Head of caudate nucleus (tissue), 42 donors: ENCODE results near the gene RHOJ.
A peak's percentile ranks its signal among the peaks of the same experiment; 100 is the strongest.
"Not testable (repeated sequence)": the region's sequence is repeated elsewhere in the genome, so short reads cannot be mapped to it uniquely, and the experiment has no call there.

ENCODE experiments used
- DNase-seq, 42 donors: peaks; one replicate each; pipeline versions ENCODE4 v3.0.0 to v3.0.0-alpha.2; 2020 to 2021; ENCODE audit warnings: mixed read lengths in 7 of 42
- intact Hi-C: fragments of 100-400 bp; cut with DNase I; formaldehyde crosslinking; loops from one replicate; pipeline ENCODE4 v1.15.0; 2022

RHOJ gene

DNA sequence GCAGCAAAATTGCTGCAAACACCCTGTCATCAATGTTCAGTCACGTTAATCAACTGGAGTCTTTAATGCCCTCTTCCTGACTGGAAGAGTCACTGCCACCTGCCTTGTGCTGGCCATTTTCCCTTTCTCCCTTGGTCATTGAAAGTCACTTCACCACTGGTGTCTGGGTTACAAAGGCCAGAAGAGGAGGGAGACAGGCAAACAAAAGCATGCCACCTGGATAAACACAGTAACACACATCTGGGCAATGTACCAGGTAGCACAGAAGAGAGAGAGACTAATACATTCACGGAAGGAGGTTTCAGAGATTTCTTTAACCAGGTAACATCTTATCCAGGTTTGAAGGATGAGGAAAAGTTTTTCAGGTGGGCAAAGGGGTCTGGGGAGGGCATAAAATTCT lies 81.8 kb downstream of the RHOJ start:
- intact Hi-C loops, result no loop called here

DNA sequence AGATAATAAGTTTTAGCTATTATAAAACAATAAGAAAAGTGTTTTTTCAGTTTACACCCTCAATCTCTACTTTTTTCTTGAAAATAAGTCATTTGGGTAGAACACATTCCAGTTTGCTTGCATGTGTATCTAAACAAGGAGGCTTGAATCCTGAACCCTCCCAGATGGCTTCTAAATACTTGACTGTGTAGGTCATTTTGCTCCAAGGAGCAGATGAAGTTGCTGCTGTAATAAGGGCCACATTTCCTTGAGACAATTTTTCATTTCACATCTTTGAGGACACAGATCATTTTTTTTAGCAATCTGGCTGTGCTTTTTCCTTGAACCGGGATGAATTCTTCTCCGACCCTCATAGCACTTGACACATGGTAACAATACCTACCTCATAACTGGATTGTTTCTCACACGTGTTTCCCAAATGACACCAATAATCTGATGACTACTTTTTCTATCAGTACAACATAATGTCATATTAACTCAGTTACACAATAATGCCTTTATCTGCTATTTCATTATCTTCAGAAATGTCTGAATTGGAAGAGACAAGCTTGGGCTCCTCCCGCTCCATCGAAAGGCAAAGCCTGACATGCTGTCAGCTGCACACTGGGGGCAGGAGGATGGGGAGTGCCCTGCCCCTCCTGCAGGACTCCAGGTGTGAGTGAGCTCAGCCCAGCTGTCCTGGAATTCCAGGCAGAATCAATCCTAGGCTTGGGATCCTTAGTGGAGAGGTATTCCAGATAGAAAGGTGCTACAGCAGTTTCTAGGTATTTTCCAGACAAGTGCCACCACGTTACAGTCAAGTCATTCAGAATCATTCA lies 83.6 kb downstream of the RHOJ start:
- intact Hi-C loops, result no loop called here
- no peak for DNase-seq

More for the DNA sequence above, 81.8 kb downstream of the RHOJ start:
- DNase-seq, result no peak

DNA sequence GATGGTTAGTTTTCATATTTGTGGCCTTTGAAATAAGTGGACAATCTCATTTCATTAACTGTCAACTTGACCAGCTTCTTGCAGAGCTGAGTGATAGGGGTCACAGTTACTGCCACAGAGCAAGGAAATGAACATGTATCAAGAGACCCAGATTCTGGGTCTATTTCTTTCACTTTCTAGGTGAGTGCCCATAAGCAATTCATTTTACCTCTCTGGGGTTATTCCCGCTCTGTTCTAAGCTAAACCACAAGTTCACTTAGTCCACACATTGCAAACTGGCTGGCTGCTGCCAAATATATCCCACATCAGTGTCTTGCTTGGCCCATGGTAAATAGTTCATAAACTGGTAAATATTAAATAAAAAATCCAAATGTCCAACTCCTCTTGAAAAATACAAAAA lies 84.6 kb downstream of the RHOJ start:
- intact Hi-C loops, result no loop called here
- DNase-seq, result no peak

DNA sequence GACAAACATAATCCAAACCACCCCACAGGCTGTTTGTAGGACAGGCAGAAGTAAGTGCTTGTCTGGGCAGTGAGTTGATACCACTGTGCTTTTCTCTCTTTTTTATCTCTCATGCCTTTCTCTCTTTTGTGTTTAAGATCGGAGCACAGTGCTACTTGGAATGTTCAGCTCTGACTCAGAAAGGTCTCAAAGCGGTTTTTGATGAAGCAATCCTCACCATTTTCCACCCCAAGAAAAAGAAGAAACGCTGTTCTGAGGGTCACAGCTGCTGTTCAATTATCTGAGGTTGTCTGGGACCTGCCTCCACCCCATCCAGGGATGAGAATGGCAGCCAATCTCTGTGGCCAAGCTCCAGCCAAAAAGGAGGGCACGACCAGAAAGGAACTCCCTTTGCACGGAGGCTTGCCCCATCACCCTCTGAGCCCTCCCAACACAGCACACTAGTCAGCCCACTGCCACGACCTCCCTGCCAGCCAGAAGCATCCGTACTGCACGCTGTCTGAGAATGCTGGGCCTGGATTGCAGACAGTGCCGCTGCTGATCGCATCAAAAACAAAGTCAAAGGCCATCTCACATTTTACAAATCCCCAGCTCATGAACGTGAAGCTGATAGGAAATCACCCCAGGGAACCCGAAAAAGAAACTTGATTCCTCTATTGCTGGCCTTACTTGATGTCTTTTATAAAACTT lies 86.6 kb downstream of the RHOJ start:
- DNase-seq, result no peak
- intact Hi-C loops, result no loop called here

DNA sequence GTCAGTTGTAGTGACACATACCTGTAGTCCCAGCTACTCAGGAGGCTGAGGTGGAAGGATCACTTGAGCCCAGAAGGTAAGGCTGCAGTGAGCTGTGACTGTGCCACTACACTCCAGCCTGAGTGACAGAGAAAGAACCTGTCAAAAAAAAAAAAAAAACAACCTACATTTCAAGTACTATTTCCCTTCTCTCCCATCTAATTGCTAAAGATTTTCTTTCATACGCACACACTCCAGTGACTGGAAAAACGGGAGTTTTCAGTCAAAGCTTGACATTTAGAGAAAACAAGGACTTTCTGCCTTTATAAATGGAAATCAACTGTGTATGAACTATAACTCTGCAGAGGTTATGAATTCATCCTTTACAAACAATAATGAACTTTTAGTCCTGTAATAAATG lies 88.6 kb downstream of the RHOJ start:
- no peak for DNase-seq
- intact Hi-C loops, result no loop called here

DNA sequence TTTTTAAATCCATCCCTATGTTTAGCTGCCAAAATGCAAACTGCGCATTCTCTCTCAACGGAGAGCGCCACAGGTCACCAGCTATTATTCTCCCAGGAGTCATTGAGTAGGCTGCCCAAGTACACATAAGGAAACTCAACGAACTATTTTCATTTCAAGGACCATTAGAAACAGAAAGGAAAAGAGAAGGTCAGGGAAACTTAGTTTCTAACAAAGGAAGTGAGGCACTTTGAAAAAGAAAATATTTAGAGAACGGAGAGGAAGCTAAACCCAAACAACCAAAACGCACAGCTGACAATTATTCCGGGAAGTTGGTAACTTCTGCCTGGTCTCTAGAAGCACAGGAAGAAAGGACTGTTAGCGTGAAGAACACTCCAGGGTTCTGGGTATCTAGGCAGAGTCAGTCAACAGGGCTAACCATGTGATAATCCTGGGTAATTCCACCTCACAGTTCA lies 91.0 kb downstream of the RHOJ start:
- intact Hi-C loops, result no loop called here
- DNase-seq, result no peak

DNA sequence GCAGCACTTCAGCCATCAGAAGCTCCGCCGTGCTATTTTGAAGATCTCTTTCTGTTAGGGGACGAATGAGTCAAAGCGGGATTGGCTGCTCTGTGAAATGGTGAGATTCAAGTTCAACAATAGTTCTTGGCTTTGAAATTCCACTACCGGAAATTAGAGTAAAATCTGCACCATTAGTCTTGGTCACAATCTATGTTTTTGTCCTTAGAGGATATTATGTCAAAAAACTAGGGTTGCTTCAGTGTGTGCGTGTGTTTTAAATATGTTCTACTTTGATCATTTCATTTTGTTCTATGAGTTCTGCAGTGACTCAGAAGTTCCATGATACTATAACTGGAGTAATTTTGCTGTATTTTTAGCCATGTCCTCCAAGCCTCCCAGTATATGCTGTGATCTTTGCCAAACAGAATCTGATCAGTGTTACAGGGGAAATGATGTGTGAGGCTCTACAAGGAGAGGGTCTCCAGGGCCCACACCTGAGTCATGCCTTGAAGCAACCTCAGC lies 91.9 kb downstream of the RHOJ start:
- intact Hi-C loops, result no loop called here

DNA sequence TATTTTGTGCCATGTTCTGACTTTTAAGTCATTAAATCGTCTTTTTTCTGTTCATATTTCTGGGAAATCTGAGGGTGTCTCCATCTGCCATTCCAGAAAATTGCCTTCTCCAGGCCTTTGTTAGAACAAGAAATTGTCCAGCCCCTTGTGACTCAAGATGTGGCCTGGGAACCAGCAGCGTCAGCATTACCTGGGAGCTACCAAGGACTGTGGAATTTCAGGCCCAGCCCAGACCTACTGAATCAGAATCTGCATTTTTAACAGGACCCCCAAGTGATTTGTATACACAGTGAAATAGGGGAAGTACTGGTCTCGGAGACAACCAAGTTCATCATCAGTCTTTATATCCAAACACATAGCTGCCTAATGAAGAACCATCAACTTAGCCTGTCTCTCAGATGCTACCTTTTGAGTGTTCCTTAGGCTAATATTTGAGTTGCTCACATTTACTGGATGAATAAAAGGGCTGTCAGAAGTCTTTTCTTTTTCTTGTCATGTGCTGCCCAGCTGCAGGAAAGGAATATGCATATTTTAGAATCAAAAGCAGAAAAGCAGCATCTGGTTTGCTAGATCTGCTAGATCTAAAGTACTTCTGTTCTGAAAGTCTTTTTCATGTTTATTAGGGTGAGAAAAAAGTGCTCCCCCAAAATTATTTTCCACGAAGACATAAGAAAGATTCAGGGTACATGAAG lies 93.3 kb downstream of the RHOJ start:
- no peak for DNase-seq
- intact Hi-C loops, result no loop called here

More for the DNA sequence above, 91.9 kb downstream of the RHOJ start:
- DNase-seq, result peak in 2 of 42 donors; percentile 22 to 25

DNA sequence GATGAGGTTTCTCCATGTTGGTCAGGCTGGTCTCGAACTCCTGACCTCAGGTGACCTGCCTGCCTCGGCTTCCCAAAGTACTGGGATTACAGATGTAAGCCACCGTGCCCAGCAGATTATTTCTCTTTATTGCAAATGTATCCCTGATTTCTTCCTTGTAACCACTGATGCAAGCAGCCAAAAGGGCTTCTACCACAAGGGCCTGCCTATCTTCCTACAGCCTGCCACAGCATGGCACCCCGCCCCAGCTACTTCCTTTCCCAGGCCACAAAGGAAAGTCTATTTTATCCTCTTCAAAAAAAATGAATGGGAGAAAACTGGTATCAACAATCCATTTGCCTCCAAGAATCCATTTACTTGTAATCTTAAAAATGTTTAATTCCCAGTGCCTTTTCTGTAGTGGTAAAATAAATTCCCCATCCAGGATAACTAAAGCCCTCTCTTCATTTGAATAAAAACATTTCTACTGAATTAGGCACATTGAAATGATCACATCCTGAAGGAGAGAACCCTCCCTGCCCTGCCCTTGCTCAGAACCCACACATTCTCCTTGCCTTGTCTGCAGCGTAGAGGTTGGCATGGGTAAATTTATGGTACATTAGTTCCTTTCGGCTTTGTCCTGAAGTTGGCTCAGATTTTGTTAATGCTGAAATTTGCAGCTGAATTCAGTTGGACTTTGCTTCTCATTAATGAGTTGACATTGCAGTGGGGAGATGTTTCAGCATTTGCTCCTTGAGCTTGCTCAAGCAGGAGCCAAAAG lies 95.3 kb downstream of the RHOJ start:
- peak in 1 of 42 donors; percentile 22 for DNase-seq
- intact Hi-C loops, result no loop called here

DNA sequence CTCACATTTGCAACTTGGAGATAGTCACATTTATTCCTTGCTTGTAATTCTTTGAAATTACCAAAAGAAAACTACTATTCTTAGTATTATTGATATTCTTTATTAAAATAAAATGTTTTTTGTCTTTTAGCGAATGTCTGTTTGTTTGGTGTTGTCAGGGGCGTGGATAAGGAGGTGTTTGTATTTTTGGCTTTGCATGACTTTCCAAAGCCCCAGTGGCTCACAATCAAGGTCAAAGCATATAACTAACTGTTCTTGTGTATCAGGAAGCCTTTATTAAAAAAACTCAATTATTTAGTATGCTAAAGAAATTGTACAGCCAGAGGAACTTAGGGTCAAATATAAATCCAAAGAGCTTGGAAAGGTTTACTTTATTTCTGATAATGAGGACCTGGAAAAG lies 96.6 kb downstream of the RHOJ start:
- intact Hi-C loops, result no loop called here
- DNase-seq, result no peak

DNA sequence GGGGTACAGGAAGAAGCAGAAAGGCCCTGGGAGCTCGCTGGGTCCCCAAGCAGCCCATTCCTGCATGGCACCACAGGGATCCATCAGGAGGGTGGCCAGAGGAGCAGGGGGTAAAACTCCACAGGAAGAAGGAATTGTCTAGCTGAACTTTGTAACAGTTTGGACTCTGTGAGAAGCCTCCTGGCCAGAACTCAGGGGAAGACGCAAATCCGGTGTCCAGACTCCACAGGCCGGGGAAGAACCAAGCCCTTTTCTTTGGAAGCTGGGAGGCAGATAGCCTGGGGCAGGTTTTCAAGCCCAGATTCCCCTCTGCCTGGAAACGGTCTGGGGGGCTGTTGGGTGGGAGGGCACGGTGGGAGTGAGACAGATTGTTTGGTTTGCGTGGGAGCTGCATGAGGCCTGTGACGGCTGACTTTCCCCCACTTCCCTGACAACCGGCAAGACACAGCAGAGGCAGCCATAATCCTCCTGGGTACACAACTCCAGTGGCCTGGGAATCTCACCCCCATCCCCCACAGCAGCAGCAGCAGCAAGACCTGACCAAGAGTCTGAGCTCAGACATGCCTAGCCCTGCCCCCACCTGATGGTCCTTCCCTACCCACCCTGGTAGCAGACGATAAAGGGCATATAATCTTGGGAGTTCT lies 97.8 kb downstream of the RHOJ start:
- intact Hi-C loops, result no loop called here

DNA sequence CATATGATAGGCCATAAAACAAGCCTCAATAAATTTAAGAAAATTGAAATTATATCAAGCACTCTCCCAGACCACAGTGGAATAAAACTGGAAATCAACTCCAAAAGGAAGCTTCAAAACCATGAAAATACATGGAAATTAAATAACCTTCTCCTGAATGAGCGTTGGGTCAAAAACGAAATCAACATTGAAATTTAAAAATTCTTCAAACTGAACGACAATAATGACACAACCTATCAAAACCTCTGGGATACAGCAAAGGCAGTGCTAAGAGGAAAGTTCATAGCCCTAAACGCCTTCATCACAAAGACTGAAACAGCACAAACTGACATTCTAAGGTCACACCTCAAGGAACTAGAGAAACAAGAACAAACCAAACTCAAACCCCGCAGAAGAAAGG lies 100.2 kb downstream of the RHOJ start:
- intact Hi-C loops, DNase-seq: not testable (repeated sequence)

More for the DNA sequence above, 97.8 kb downstream of the RHOJ start:
- DNase-seq, result no peak

DNA sequence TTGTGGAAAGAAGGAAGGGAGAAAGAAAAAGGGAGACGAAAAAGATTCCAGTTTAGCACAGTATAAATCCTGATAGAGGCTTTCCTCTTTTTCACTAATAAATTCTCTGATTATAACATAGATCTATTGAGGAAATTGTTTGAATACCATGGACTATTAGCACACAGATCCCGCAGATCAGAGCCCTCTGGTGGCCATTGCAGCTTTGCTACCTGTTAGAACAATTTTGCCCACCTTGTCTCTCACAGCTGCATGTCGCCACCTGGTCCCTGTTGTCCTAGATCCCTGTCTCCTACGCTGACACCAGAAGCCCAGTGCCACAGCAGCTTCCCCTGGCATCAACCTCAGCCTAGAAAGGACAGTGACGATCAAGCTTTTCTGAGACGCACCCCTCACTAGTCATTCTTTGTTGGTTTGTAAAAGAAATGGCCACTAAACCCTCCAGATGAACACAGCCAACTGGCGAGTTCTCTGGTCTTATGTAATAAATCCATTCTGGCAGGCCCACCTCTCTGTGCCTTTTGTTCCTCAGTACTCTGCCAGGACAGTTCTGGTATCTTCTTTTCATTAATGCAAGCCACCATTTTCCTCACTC lies 104.6 kb downstream of the RHOJ start:
- intact Hi-C loops, result no loop called here
- peak in 1 of 42 donors; percentile 17 for DNase-seq

DNA sequence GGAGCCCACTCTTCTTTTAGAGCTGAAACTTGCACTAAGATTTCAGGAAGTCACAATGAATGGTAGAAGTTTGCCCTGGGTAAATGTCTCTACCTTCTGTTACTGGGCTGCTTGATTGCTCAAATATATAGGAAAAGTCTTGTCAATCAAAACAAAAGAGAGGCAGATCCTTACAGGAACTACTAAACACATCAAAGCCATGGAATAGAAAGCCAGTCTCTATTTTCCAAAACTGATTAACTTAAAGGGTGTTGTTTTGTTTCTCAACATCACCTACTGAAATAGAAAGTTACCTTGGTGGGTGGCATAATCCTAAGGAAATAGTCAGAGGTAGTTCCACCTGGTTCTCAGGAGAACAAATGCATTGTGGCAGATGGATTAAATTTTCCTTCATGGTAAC lies 114.6 kb downstream of the RHOJ start, which contains the start of gene GPHB5:
TSS of gene GPHB5 (minus strand) at position 101 of the 400 bp plus-strand sequence. CDS start 1,086 bp downstream, outside the sequence.
- intact Hi-C loops, result no loop called here
- DNase-seq, result no peak

DNA sequence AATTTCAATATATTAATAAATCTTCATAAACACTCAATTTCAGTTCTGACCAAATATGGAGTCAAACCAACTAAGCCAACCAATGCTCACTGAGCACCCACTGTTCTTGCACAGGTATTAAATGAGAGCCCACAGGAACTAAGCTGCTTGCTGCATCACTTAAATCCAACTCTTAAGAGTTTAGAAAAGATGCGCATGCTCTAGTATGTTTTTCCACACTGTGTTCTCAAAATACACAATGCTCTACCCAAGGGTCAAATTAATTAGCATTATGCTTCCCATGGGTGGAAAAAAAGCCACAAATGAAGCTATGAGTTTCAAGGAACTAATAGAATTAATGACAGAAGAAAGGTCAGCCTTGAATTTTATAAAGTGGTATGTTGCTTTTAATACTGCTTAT lies 118.2 kb downstream of the RHOJ start:
- intact Hi-C loops, result no loop called here
- DNase-seq, result no peak

DNA sequence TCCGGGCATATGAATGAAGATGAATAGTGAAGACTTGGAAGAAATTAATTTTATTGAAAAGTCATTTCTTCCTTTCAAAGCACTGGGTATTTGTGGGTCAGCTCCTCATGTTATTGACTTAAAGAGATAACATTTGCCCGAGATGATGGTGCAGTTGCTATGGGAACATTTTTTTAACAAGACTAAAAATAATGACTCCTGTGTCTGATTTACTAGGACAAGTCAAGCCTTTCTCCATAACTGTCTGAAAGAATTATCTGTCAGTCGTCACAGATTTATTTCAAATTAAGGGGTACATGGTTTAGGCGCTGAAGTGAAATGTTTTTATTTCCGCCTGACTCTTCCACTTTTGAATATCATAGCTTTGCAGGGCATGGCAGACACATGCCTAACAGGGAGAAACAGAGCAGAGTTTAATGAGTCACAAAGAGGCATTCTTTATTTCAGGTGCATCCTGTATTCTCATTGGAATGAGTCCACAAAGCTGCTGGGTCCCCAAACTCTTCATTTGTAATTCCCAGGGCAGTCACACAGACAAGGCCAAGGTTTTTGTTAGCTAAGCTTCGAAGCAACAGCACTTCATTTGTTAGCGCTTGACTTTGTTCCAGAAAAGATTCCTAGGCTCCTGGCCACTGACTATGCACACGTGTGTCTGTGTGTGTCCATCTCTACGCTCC lies 118.8 kb downstream of the RHOJ start:
- no peak for DNase-seq
- intact Hi-C loops, result no loop called here

DNA sequence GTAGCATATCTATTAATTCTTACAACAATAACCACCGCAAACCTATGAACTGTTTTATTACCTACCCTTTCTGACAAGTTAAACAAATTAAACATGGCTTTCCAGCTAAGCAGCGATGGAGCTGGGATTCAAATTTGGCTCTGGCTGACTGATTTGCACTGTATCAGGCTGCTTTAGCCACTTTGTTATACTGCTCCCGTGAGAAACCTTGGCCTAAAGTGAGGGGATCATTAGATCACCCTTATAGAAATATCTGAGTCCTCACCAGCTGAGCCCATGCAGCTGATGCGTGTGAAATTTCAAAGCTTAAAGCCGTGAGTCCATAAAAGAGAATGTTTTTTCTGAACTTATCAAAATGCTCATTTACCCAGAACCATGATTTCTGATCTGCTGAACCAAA lies 122.6 kb downstream of the RHOJ start:
- DNase-seq, result no peak
- intact Hi-C loops, result no loop called here
